RWPE1 (cell line): Measurements from ENCODE around the gene IGSF9B.

Experiments
- CTCF ChIA-PET: fragments of 350-600 bp; sonication (Branson Sonifier 250); formaldehyde crosslinking; extraction: SDS; loops from one replicate; lab custom pipeline; 2021; lab: Yijun Ruan, JAX
- POLR2A ChIA-PET: fragments of 400-600 bp; formaldehyde crosslinking; extraction: SDS; loops from one replicate; lab custom pipeline; 2020; ENCODE audit warnings: antibody characterized with exemption; ENCODE audit not compliant: low non-redundant PET; lab: Yijun Ruan, JAX
- DNase-seq: peaks from one replicate; pipeline ENCODE4 v3.0.0; 2012; ENCODE audit warnings: low spot score
- H3K27ac ChIP-seq: fragments of 450-650 bp; 2 replicates; pipeline ENCODE4 v1.5.1; 2017
- TF ChIP-seq, protein P1 (sequence below): fragments of 450-650 bp; conservative IDR thresholded peaks from 2 replicates; pipeline ENCODE4 v1.5.1; 2017; ENCODE audit warnings: low read depth, mild to moderate bottlenecking

Gene IGSF9B

GRCh38 chr11:133892126-133892525 lies 64.6 kb downstream of the IGSF9B start:
- CTCF ChIA-PET, result no interaction called here
- TF ChIP-seq, protein P1, sequence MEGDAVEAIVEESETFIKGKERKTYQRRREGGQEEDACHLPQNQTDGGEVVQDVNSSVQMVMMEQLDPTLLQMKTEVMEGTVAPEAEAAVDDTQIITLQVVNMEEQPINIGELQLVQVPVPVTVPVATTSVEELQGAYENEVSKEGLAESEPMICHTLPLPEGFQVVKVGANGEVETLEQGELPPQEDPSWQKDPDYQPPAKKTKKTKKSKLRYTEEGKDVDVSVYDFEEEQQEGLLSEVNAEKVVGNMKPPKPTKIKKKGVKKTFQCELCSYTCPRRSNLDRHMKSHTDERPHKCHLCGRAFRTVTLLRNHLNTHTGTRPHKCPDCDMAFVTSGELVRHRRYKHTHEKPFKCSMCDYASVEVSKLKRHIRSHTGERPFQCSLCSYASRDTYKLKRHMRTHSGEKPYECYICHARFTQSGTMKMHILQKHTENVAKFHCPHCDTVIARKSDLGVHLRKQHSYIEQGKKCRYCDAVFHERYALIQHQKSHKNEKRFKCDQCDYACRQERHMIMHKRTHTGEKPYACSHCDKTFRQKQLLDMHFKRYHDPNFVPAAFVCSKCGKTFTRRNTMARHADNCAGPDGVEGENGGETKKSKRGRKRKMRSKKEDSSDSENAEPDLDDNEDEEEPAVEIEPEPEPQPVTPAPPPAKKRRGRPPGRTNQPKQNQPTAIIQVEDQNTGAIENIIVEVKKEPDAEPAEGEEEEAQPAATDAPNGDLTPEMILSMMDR, result no peak
- POLR2A ChIA-PET, result no interaction called here
- H3K27ac ChIP-seq, result no peak overlapping the region
- no peak for DNase-seq

DNA sequence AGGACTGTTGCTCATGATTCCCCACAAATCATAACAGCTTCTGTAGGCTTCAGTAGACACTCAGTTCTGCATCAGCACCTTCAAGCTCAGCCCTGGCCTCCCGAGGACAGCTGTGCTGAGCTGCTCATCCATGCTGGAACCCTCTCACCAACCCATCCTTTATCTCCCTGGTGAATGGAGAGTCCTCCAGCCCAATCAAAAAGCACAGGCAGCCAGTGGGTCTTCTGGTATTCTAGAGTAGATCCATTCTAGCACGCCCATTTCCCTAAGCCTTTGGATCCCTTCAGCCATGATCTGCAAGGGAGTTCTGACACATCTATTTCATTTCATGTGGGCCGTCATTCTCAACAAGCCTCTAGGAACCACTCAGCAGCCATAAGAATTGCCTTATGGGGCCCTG lies 66.9 kb downstream of the IGSF9B start:
- ChIA-PET POLR2A (no interaction called here), CTCF (interaction anchor here (0.6 kb wide), 1 partner anchor 186 kb away, joined by 5 read pairs; no protein-coding TSS in a partner anchor)
- no peak for DNase-seq
- TF ChIP-seq, protein P1, result no peak
- no peak overlapping the region for H3K27ac ChIP-seq

GRCh38 chr11:133889188-133889587 lies 67.6 kb downstream of the IGSF9B start:
- TF ChIP-seq, protein P1, result no peak
- ChIA-PET CTCF (no interaction called here), POLR2A (no interaction called here)
- no peak overlapping the region for H3K27ac ChIP-seq
- no peak for DNase-seq

DNA sequence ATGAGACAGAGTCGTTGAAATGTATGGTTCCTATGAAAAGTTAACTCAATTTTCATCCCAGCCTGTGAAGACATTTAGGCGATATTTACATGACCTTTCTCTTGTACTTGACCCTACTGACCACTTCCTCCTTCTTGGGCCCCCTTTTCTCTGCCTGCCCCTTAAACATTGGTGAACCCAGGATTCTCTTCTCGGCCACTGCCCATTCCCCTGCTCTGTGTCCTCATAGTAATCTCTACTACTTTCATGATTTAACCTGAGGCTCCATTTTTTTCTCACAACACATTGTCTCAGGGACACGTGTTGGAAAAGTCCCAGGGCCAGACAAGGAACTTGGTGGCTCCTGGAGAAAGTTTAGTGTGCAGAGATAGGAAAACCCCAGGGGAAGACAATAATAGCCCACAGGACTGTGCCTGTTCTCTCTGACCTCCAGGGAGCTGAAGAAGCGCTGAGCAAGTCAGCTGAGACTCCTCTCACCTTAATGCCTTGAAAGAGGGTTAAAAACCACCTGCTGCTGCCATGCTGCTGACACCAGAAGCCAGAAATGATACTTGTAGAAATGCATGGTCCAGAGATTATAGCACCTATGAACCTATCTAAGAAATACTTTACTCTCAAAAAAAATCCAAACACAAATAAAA lies 69.0 kb downstream of the IGSF9B start:
- no peak overlapping the region for H3K27ac ChIP-seq
- TF ChIP-seq, protein P1, result no peak
- CTCF ChIA-PET, result no interaction called here
- DNase-seq, result no peak
- POLR2A ChIA-PET, result no interaction called here

DNA sequence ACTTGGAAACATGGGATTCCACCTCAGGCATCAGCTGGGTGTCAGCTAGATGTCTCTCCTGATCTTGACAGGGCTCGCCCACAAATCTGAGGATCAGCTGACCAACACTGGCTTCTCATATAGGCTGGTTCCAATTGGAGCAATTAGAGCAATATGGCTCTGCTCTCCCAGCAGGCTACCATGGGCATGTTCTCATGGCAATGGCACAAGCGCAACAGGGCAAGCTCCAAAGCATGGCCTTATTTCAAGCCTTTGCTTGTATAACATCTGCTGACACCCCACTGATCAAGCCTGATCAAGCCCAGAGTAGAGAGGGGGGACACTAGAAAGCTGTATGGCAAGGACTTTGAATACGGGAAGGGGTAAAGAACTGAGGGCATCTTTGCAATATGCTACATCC lies 70.7 kb downstream of the IGSF9B start:
- DNase-seq, result no peak
- POLR2A ChIA-PET, result no interaction called here
- H3K27ac ChIP-seq, result no peak overlapping the region
- TF ChIP-seq, protein P1, result no peak
- CTCF ChIA-PET, result no interaction called here

DNA sequence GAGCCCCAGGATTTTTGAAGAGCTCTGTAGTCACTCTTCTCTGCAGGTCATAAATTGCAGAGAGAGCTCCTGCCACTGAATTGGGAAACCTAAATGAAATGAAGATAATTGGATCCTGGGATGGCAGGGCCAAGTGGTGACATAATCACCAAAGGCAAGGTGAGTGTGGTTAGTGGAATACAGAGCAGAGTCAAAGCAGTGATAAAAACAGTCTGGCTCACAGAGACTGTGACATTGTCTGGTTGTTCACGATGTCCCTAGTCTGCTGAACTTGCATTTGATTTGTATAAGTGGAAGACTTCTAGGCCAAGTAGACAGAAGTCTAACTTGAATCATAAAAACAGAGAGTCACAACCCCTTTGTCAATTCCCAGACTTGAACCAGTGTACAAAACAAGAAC lies 84.6 kb downstream of the IGSF9B start:
- ChIA-PET POLR2A (no interaction called here), CTCF (no interaction called here)
- DNase-seq, result no peak
- no peak overlapping the region for H3K27ac ChIP-seq
- TF ChIP-seq, protein P1, result no peak
